WI38 (cell line): ENCODE measurements around the gene MED16.

Source experiments
- H3K4me3 ChIP-seq: 2 replicates; pipeline ENCODE4 v1.5.1; 2011; ENCODE audit warnings: low read depth, mild to moderate bottlenecking, control low read depth, low read length
- TF ChIP-seq, protein P1 (sequence below): IDR thresholded peaks from 2 replicates; pipeline ENCODE4 v1.5.1; 2012; ENCODE audit warnings: low read depth, mild to moderate bottlenecking, control low read depth, low read length

MED16 gene

GRCh38 chr19:867301-867793 is 25.6 kb downstream of the MED16 start:
- TF ChIP-seq, protein P1, sequence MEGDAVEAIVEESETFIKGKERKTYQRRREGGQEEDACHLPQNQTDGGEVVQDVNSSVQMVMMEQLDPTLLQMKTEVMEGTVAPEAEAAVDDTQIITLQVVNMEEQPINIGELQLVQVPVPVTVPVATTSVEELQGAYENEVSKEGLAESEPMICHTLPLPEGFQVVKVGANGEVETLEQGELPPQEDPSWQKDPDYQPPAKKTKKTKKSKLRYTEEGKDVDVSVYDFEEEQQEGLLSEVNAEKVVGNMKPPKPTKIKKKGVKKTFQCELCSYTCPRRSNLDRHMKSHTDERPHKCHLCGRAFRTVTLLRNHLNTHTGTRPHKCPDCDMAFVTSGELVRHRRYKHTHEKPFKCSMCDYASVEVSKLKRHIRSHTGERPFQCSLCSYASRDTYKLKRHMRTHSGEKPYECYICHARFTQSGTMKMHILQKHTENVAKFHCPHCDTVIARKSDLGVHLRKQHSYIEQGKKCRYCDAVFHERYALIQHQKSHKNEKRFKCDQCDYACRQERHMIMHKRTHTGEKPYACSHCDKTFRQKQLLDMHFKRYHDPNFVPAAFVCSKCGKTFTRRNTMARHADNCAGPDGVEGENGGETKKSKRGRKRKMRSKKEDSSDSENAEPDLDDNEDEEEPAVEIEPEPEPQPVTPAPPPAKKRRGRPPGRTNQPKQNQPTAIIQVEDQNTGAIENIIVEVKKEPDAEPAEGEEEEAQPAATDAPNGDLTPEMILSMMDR: no peak
- H3K4me3 ChIP-seq: no peak overlapping the region

GRCh38 chr19:866769-867300 is 26.2 kb downstream of the MED16 start:
- no peak overlapping the region for H3K4me3 ChIP-seq
- TF ChIP-seq, protein P1: no peak

DNA sequence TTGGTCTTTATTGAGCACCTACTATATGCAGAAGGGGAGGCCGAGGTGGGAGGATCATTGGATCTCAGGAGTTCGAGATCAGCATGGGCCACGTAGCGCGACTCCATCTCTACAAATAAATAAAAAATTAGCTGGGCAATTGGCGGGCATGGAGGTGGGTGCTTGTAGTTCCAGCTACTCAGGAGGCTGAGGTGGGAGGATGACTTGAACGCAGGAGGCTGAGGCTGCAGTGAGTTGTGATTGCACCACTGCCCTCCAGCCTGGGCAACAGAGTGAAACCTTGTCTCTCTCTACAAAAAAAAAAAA is 29.7 kb downstream of the MED16 start:
- H3K4me3 ChIP-seq: no peak overlapping the region
- TF ChIP-seq, protein P1: no peak

GRCh38 chr19:862581-863314 is 30.2 kb downstream of the MED16 start:
- TF ChIP-seq, protein P1: no peak
- no peak overlapping the region for H3K4me3 ChIP-seq

GRCh38 chr19:861756-862580 is 31.0 kb downstream of the MED16 start:
- TF ChIP-seq, protein P1: no peak
- H3K4me3 ChIP-seq: no peak overlapping the region

DNA sequence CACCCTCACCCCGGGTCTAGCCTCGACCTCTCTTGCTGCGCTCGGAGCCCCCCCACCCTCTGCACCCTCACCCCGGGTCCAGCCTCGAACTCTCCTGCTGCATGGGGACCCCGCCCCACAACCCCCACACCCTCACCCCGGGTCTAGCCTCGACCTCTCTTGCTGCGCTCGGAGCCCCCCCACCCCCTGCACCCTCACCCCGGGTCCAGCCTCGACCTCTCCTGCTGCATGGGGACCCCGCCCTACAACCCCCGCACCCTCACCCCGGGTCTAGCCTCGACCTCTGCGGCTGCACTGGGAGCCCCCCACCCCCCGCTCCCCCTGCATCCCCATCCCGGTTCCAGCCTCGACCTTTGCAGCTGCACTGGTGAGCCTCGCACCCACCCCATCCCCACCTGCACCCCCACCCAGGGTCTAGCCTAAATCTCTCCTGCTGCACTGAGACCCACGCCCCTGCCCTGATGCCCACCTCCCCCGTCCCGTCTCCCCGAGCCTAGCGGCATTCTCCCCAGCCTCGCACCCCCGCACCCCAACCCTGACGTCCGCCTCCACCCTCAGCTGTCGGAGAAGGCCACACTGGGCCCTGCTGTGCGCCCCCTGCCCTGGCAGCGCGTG is 31.7 kb downstream of the MED16 start:
- TF ChIP-seq, protein P1: no peak
- no peak overlapping the region for H3K4me3 ChIP-seq
